ENCODE data around the gene ABCG5. TPM values are rescaled to one million over a fixed set of nuclear protein-coding genes. Genes with fewer than 3 reads are reported as not detected.

The ABCG5 gene
- total and polyA plus RNA-seq, 2 of the 4 experiments (the other 2 are of a cell fraction) = not detected

- Histone ChIP-seq H3K14ac (replicated peaks; ENCODE audit: low read depth, low read length) (no peak overlapping the region), H3K9me3 (ENCODE audit: control insufficient read depth, insufficient read depth, low read length) (no peaks in the 10 kb centered on the region), H2BK20ac (ENCODE audit: low read depth, low read length) (no peak overlapping the region), H3K4me2 (ENCODE audit: low read depth, low read length) (no peak overlapping the region), H3K23ac (ENCODE audit: low read depth, low read length) (no peak overlapping the region), H2BK120ac (ENCODE audit: low read depth, low read length) (no peak overlapping the region), H3K4ac (ENCODE audit: low read depth, low read length) (no peak overlapping the region), H3K79me1 (ENCODE audit: low read depth in 1 of 2, low read length in 2 of 2) (no peaks in the 10 kb centered on the region), H3K36me3 (ENCODE audit: control insufficient read depth, insufficient read depth, low read length) (peaks cover 22% of the 10 kb centered on the region), H4K20me1 (ENCODE audit: insufficient read depth, low read length) (no peaks in the 10 kb centered on the region), H3K27ac (ENCODE audit: insufficient read depth, low read length) (no peak overlapping the region), H2BK15ac (ENCODE audit: low read depth, low read length) (no peak overlapping the region), H3K56ac (ENCODE audit: extremely low read depth, insufficient read depth, low read length) (no peak overlapping the region), H3K27me3 (ENCODE audit: control insufficient read depth, insufficient read depth, low read length) (no peaks in the 10 kb centered on the region), H2AK9ac (replicated peaks; ENCODE audit: low read depth, low read length, poor library complexity) (no peak overlapping the region), H3K9ac (ENCODE audit: low read depth, low read length) (no peak overlapping the region), H3K4me1 (ENCODE audit: control insufficient read depth, insufficient read depth, low read length) (peaks cover 4% of the 10 kb centered on the region), H4K5ac (ENCODE audit: low read depth, low read length) (no peak overlapping the region), H3K4me3 (ENCODE audit: insufficient read depth, low read depth, low read length) (no peak overlapping the region), H4K8ac (ENCODE audit: low read depth in 2 of 2, low read length in 2 of 2) (no peak overlapping the region), H4K91ac (ENCODE audit: insufficient read depth, low read depth, low read length) (no peak overlapping the region), H3K18ac (ENCODE audit: low read depth, low read length) (no peak overlapping the region), H2AFZ (replicated peaks; ENCODE audit: low read length, poor library complexity) (no peak overlapping the region), H2BK5ac (ENCODE audit: low read depth, low read length, poor library complexity, severe bottlenecking) (no peak overlapping the region), H3K9me1 (ENCODE audit: insufficient read depth, low read length) (peaks cover 7% of the 10 kb centered on the region), H2AK5ac (ENCODE audit: low read depth, low read length) (no peak overlapping the region)
- intact Hi-C loops (cut with micrococcal nuclease) (no loop called here), dilution Hi-C loops (cut with HindIII; ENCODE audit: low sequenced_read_pairs, unreplicated experiment) (no loop called here), in situ Hi-C loops (cut with MboI; ENCODE audit: low sequenced_read_pairs) (no loop called here)
- DNase-seq (no peak), ATAC-seq (ENCODE audit: low read depth) (no peak)
- no TSS peak for BruUV-seq (replicated peaks)
- POLR2A ChIA-PET (ENCODE audit: unreplicated experiment) = no interaction called here
- no peak for TF ChIP-seq POLR2A (IDR thresholded peaks at IDR 0.05; ENCODE audit: low read depth, low read length)
- TF ChIP-seq RAD21 (IDR thresholded peaks at IDR 0.05; ENCODE audit: low read length) = no peak
- TF ChIP-seq FOS (IDR thresholded peaks at IDR 0.05; ENCODE audit: low read depth, low read length) = no peak
- no peak for TF ChIP-seq BHLHE40 (IDR thresholded peaks at IDR 0.05; ENCODE audit: low read depth, low read length)
- TF ChIP-seq USF2 (IDR thresholded peaks at IDR 0.05; ENCODE audit: low read depth, low read length) = no peak
- no peak for TF ChIP-seq RFX5 (IDR thresholded peaks at IDR 0.05; ENCODE audit: low read depth, low read length)
- no peak for TF ChIP-seq CEBPB (IDR thresholded peaks at IDR 0.05; ENCODE audit: low read depth, low read length)
- no peak for TF ChIP-seq CTCF (conservative IDR thresholded peaks at IDR 0.05; ENCODE audit: low read depth, low read length)
- TF ChIP-seq CHD1 (IDR thresholded peaks at IDR 0.05; ENCODE audit: low read depth, low read length) = no peak
- TF ChIP-seq NFE2L2 (IDR thresholded peaks at IDR 0.05; ENCODE audit: low read depth, low read length) = no peak
- TF ChIP-seq MAZ (IDR thresholded peaks at IDR 0.05; ENCODE audit: borderline replicate concordance, low read depth, low read length) = no peak
- no peak for TF ChIP-seq MXI1 (IDR thresholded peaks at IDR 0.05; ENCODE audit: borderline replicate concordance, low read depth, low read length)
- TF ChIP-seq MAFK (IDR thresholded peaks at IDR 0.05; ENCODE audit: low read depth, low read length) = no peak
- no peak for TF ChIP-seq RCOR1 (IDR thresholded peaks at IDR 0.05; ENCODE audit: insufficient replicate concordance, low read length)
- TF ChIP-seq ELK1 (IDR thresholded peaks at IDR 0.05; ENCODE audit: borderline replicate concordance, low read depth, low read length) = no peak
- CTCF ChIA-PET = no interaction called here
- WGBS, 2 experiments (ENCODE audit: extremely low coverage in 2 of 2, insufficient read length in 1 of 2) = 74% methylated on average over 4 of the region's 7 CpGs; no CpG with 5 or more reads in 1 of the 2 experiments
Measured at GRCh38 chr2:43885132-43885632, 46.5 kb upstream of the ABCG5 start.

Measured in IMR-90 (cell line).